ENCODE results near the gene AGO3.

Gene AGO3

GRCh38 chr1:36098650-36099365, 167.9 kb downstream of the AGO3 start:
- DNase-seq = no peak

GRCh38 chr1:36099681-36100341, 168.9 kb downstream of the AGO3 start:
- DNase-seq = peak; percentile 60 to 75

DNA sequence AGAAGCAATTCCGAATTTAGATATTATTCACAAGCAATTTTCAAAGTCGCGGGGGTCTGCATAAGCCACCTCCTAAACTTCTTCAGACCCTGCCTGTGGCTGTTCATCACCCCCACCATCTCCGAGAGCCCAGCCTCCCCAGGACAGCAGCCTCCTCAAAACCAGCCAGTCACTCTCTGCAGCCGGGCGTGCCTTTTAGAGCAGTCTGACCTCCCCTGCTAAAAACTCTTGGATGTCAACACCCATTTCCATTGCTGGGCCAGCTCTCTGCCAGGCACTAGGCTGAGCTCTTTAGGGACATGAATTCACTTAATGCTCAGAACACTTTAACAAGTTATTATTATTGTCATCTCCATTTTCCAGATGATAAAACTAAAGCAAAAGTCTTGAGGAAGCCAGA, 169.5 kb downstream of the AGO3 start:
- DNase-seq = no peak

GRCh38 chr1:36101546-36101945, 170.6 kb downstream of the AGO3 start:
- no peak for DNase-seq

- DNase-seq = no peak
Measured at GRCh38 chr1:36106269-36106668, 175.4 kb downstream of the AGO3 start.

GRCh38 chr1:36107394-36107793, 176.5 kb downstream of the AGO3 start:
- DNase-seq = no peak

DNA sequence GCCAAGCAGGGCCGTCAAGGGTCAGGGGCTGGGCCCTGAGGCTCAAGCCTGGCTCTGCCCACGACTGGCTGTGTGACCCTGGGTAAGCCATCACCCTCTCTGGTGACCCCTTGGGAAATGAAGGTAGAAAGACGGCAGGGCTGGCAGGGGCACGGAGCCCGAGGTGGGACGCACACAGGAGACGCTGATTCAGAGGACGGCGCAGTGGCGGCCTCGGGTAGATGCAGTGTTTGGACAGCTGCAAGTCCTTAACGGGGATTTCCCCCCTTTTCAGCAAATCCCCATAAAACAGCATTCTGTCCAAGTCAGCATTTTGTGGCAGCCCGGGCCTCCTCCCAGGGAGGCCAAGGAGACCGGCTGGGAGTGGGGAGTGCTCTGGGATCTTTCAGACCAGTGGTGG, 177.4 kb downstream of the AGO3 start:
- no peak for DNase-seq

GRCh38 chr1:36109041-36109679, 178.3 kb downstream of the AGO3 start:
- peak in 1 of 2 experiments; percentile 14 for DNase-seq

DNA sequence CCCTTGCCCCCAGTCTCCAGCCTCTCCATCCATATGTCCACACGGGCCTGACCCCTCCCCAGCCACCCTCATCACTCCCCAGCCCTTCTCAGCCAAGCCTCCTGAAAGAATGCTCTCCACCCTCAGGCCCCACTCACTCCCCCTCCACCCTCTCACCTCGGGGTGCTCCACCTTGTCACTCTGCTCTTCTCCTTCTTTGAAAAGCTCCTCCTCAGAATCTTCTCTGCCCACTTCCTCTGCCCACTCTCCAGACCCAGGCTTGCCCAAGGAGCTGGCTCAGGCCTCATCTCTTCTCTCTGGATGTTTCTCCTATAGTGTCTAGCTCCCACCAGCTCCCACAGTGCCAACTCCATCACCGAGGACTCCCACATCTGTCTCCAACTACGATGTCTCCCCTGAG, 180.2 kb downstream of the AGO3 start:
- no peak for DNase-seq

DNA sequence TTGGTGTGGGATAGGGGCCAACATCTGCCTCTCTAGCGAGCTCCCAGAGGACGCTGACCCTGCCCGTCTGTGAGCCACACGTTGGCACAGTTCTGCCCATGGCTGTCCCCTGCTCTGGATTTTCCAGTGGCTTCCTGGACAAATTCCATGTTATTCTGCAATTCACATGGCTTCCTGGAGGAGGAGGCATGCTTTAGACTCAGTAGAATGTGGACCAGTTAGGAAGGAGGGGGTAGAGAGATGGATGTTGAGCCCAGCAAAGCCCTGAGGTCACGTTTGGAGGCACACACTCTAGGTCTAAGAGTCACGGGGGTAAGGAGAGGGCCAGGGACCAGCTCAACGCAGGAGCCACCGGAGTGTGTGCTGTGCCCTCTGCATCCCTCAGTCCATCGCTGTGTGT, 181.9 kb downstream of the AGO3 start:
- DNase-seq = no peak

DNA sequence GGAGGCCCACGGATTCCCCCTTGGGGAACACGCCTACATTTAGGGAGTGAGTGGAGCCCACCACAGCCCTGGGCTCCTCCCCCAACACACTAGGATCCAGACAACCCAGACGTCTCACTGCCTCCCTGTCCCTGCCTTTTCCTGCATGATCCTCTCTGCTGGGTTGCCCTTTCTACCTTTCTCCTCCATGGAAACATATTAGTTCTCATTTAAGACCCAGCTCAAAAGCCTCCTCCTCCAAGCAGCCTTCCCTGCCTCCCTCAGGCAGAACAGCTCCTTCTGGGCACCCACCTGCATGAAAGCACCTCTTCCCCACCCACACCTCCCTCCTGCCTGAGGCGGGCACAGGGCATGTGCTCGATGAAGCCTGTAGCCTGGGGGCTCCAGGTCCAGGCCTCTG, 183.5 kb downstream of the AGO3 start:
- no peak for DNase-seq

DNA sequence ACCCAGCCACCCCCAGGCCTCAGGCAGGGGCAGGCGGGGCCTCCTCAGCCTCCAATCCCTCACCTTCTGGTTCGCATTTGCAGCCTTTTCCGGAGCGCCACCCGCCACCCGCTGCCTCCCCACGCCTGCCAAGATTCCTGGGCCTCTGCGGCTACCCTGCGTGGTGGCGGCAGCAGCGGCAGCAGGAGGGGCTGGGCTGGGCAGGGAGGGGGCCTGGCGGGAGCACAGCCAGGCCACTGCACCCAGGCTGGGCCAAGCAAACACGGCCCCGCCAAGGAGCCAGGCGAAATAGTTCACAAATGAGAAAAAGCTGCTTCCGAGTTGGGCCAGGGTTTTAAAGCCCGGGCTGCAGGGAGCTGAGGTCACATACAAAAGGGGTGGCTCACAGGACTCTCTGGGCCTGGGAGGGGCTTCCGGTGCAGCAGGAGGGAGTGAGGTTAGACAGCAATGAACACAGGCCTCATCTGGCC, 184.3 kb downstream of the AGO3 start:
- no peak for DNase-seq

- no peak for DNase-seq
Measured at GRCh38 chr1:36115931-36116330, 185.0 kb downstream of the AGO3 start.

DNA sequence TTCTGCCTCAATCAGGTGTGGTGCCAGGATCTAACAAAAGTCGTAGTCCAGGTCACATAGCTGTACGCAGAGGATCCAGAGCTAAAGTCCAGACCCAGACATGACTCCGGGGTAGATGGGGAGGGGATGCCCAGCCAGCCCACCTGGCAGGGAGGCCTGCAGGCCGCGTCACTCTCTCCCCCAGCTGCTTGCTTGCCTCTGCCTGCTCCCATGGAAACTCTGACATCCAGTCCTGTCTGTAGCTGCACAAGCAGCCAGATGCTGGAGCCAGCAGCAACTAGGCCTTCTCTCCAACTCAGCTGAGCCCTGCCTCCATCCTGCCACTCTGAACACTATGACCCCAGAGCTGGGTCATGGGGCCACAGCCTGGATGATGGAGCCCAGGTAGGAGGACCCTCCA, 186.0 kb downstream of the AGO3 start:
- DNase-seq = no peak

GRCh38 chr1:36118447-36119204, 187.7 kb downstream of the AGO3 start:
- no peak for DNase-seq

GRCh38 chr1:36119456-36119855, 188.6 kb downstream of the AGO3 start:
- DNase-seq = no peak

Data from stimulated activated CD4-positive, alpha-beta T cell treated with anti-CD3 and anti-CD28 coated beads, Interleukin-4, amount 100 ng/mL, for 4 hours (primary cell).